HepG2 (cell line): ENCODE measurements around the gene EPHA6. TPM values are rescaled to one million over a fixed set of nuclear protein-coding genes. Genes with fewer than 3 reads are reported as not detected.
A peak's percentile ranks its signal among the peaks of the same experiment; 100 is the strongest.

Source experiments
- ATAC-seq: fragments of 200-7000 bp; cut with Tn5 transposase; 3 replicates; pipeline ENCODE4 v1.9.1; 2020; ENCODE audit warnings: mild to moderate bottlenecking, moderate library complexity
- BruUV-seq: library from RNA; stranded (reverse); fragments of 400-500 nt; replicated peaks from 2 replicates; lab custom pipeline; 2021; lab: Mats Ljungman, UMichigan
- CTCF ChIA-PET: fragments of 300-600 bp; formaldehyde crosslinking; extraction: SDS; loops from one replicate; lab custom pipeline; 2021; ENCODE audit warnings: low total read pairs, inconsistent platforms, low intra/inter-chr PET ratio; lab: Yijun Ruan, JAX
- POLR2A ChIA-PET: fragments of 350-600 bp; sonication (Branson Sonifier 250); formaldehyde crosslinking; loops from one replicate; lab custom pipeline; 2020; ENCODE audit warnings: antibody characterized with exemption, inconsistent platforms; lab: Yijun Ruan, JAX
- DNase-seq: peaks from one replicate; pipeline ENCODE4 v3.0.0-alpha.2; 2015; ENCODE audit warnings: low spot score
- FAIRE-seq: peaks from 3 replicates; lab custom pipeline; 2011; peaks lifted over from hg19 to GRCh38; lab: Jason Lieb, UNC
- H2AFZ ChIP-seq: one replicate; pipeline ENCODE4 v1.6.1; 2011; ENCODE audit warnings: low read length, inconsistent platforms
- H3K27ac ChIP-seq: fragments of 300-600 bp; 3 replicates; pipeline ENCODE4 v1.8.0; 2011; ENCODE audit warnings: mixed run types, mild to moderate bottlenecking, mixed read lengths, low read length, inconsistent platforms; ENCODE audit not compliant: insufficient read depth; ENCODE audit errors: extremely low read length
- H3K27me3 ChIP-seq, 2 experiments: fragments of 200-600 bp in 1 of 2; 2 replicates in 1 of 2; 3 replicates in 1 of 2; pipeline versions ENCODE4 v1.6.0 to v1.8.0; 2011; ENCODE audit warnings: low read length in 2 of 2, mild to moderate bottlenecking in 2 of 2, moderate library complexity in 2 of 2, inconsistent platforms in 1 of 2; ENCODE audit not compliant: insufficient read depth in 2 of 2, control insufficient read depth in 1 of 2
- H3K36me3 ChIP-seq, 2 experiments: fragments of 200-600 bp in 1 of 2; replicated peaks in 1 of 2; 2 replicates in 1 of 2; 3 replicates in 1 of 2; pipeline versions ENCODE4 v1.5.1 to v1.8.0; 2011; ENCODE audit warnings: low read length in 2 of 2, inconsistent platforms in 1 of 2; ENCODE audit not compliant: insufficient read depth in 2 of 2, control insufficient read depth in 1 of 2
- H3K4me1 ChIP-seq: 2 replicates; pipeline ENCODE4 v1.5.1; 2012; ENCODE audit warnings: low read length, inconsistent platforms; ENCODE audit not compliant: insufficient read depth
- H3K4me2 ChIP-seq: 2 replicates; pipeline ENCODE4 v1.6.0; 2011; ENCODE audit warnings: low read depth, low read length, inconsistent platforms
- H3K4me3 ChIP-seq, 3 experiments: fragments of 200-600 bp in 1 of 3; sonication (generic), shearing (Covaris generic) in 1 of 3; replicated peaks in 1 of 3; 2 replicates each; pipeline ENCODE4 v1.5.1; 2011 to 2016; ENCODE audit warnings: low read length in 3 of 3, inconsistent platforms in 2 of 3, low read depth in 2 of 3, mild to moderate bottlenecking in 2 of 3, control low read depth in 1 of 3, mixed read lengths in 1 of 3; ENCODE audit not compliant: insufficient read depth in 1 of 3
- H3K79me2 ChIP-seq: one replicate; pipeline ENCODE4 v1.6.1; 2011; ENCODE audit warnings: low read length, inconsistent platforms; ENCODE audit not compliant: insufficient read depth
- H3K9ac ChIP-seq: 2 replicates; pipeline ENCODE4 v1.6.0; 2011; ENCODE audit warnings: mild to moderate bottlenecking, low read depth, low read length, inconsistent platforms; ENCODE audit not compliant: insufficient read depth
- H3K9me3 ChIP-seq: 2 replicates; pipeline ENCODE4 v1.5.1; 2012; ENCODE audit warnings: mild to moderate bottlenecking, low read length
- H4K20me1 ChIP-seq: 2 replicates; pipeline ENCODE4 v1.6.0; 2011; ENCODE audit warnings: inconsistent platforms, mild to moderate bottlenecking, low read length, moderate library complexity; ENCODE audit not compliant: insufficient read depth
- ETS1 ChIP-seq: sonication (generic); formaldehyde crosslinking; IDR thresholded peaks from 2 replicates; pipeline ENCODE4 v1.4.0; 2020; ENCODE audit warnings: missing genetic modification reagents
- HNF4G ChIP-seq, 2 experiments: sonication (generic) in 1 of 2; formaldehyde crosslinking in 1 of 2; IDR thresholded peaks; 2 replicates each; pipeline versions ENCODE4 v1.4.0 to v1.6.1; 2011 to 2020; ENCODE audit warnings: borderline replicate concordance in 2 of 2, low read depth in 2 of 2, mild to moderate bottlenecking in 2 of 2, low read length in 1 of 2, missing genetic modification reagents in 1 of 2, moderate library complexity in 1 of 2
- MED13 ChIP-seq: sonication (generic); formaldehyde crosslinking; IDR thresholded peaks from 2 replicates; pipeline ENCODE4 v1.5.0; 2020; ENCODE audit warnings: missing genetic modification reagents
- RARA ChIP-seq: IDR thresholded peaks from 2 replicates; pipeline ENCODE4 v1.6.1; 2016; ENCODE audit warnings: missing genetic modification reagents, missing compliant biosample characterization
- ZNF354B ChIP-seq: sonication (generic); formaldehyde crosslinking; IDR thresholded peaks from 2 replicates; pipeline ENCODE4 v1.8.0; 2022; ENCODE audit warnings: mild to moderate bottlenecking, missing genetic modification reagents
- ZNF546 ChIP-seq: sonication (generic); formaldehyde crosslinking; conservative IDR thresholded peaks from 2 replicates; pipeline ENCODE4 v1.8.1; 2023; ENCODE audit warnings: mild to moderate bottlenecking, missing genetic modification reagents
- WGBS: methylation state at CpG from one replicate; pipeline ENCODE4 v1.1.6; 2017; ENCODE audit warnings: low lambda C conversion rate; 5-methylcytosine and 5-hydroxymethylcytosine counted together
- in situ Hi-C: cut with HindIII; loops from 2 replicates; pipeline ENCODE4 v1.10.0; 2017; ENCODE audit warnings: low pct_unique_long_range_greater_than_20kb; ENCODE audit not compliant: extremely low pct_ligation_motif_present
- intact Hi-C: fragments of 100-400 bp; cut with micrococcal nuclease; formaldehyde crosslinking; loops from one replicate; pipeline ENCODE4 v1.10.0; 2022; ENCODE audit not compliant: unreplicated experiment
- polyA plus RNA-seq, 8 experiments: library from polyadenylated mRNA; depleted of rRNA in 3 of 8; stranded (reverse) in 7 of 8; unstranded in 1 of 8; fragments of >200 nt; fragmentation: Illumina TruSeq in 4 of 8; extraction: Trizol in 4 of 8; gene quantifications; 2 replicates each; pipeline versions ENCODE4 v1.2.1 to v1.2.3, GENCODE V29; 2011 to 2016; ENCODE audit warnings: low read depth in 4 of 8, missing spikeins in 1 of 8, mixed read lengths in 1 of 8; ENCODE audit not compliant: insufficient read depth in 1 of 8
- total RNA-seq, 5 experiments: library from RNA; depleted of rRNA; stranded (reverse); fragments of >200 nt; fragmentation: Illumina TruSeq; extraction: Trizol; gene quantifications; 2 replicates each; pipeline ENCODE4 v1.2.3, GENCODE V29; 2016; ENCODE audit warnings: low read depth in 1 of 5

EPHA6 gene
- total and polyA plus RNA-seq, 2 of the 13 experiments (the other 11 are each of a cell fraction or from before 2014, with no cell fraction given), result not detected

DNA sequence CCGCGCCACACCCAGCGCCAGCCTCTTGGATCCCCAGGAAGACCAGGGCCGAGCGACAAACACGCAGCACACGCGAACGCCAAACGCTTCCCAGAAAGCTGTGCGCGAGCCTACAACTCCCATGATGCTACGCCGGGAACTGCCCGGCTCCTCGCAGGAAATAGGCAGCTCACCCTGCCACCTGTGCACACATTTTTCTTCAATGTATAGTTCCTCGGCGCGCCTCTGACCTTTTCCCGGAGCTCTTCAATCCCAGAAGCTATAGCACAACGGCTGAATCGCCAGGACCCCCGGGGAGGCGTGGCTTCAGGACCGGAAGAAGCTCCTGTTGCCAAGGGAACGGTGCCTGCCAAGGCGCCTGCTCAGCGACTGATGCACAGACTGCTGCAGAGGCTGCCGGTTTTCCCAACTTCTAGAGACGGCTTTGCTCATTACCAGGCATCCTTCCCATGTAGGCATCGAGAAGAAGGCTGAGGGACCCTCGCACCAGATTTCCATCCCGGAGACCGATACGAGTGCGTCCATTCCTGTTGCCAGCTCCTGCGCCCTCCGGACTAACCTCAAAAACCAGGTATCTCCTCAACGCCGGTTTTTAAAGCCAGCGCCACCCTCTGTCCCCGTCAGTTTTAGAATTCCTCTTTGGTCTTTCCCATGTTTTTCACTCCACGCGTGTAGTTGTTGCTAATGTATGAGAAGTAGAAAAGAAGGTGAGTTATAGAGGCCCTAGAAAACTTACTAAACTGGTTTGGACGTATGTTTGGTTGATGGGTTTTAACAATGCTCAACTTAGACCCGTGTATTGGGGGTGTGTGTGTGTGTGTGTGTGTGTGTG, 950.2 kb downstream of the EPHA6 start, which contains the start of gene ARL6 (continued):
- no peak for TF ChIP-seq RARA
- no peak for TF ChIP-seq ZNF546
- TF ChIP-seq ETS1 (CRISPR knock-in tag), result no peak
- TF ChIP-seq ZNF354B (CRISPR knock-in tag), result no peak
- no peak for TF ChIP-seq HNF4G (IDR thresholded peaks at IDR 0.05; ENCODE audit: borderline replicate concordance, low read depth, low read length)
- no peak for TF ChIP-seq HNF4G (CRISPR knock-in tag; IDR thresholded peaks at IDR 0.05; ENCODE audit: borderline replicate concordance, low read depth)

GRCh38 chr3:97765336-97765735, 950.9 kb downstream of the EPHA6 start:
- Histone ChIP-seq H3K9me3 (no peaks in the 10 kb centered on the region), H3K9ac (peak overlapping the region; percentile 12; the same call in 1 of the 2 replicates), H3K27ac (no peak overlapping the region), H3K4me3 (peak overlapping the region; percentile 70 to 87 (median 78); a peak in 5 of 6 replicates), H2AFZ (peak overlapping the region; percentile 97), H3K4me2 (peak overlapping the region; percentile 74), H3K36me3 (no peaks in the 10 kb centered on the region), H3K27me3 (no peaks in the 10 kb centered on the region; a peak in 3 of 5 replicates), H3K4me1 (peaks cover 27% of the 10 kb centered on the region), H3K79me2 (peaks cover 2% of the 10 kb centered on the region), H4K20me1 (no peaks in the 10 kb centered on the region)
- ATAC-seq (peak; percentile 2; the same call in 1 of the 3 replicates), FAIRE-seq (no peak), DNase-seq (no peak)
- 2% methylated on average over 2 of the region's 2 CpGs for WGBS
- intact Hi-C loops, result loop anchor here (10.0 kb wide), 1 partner anchor 759 kb away; the partner anchor contains the start of gene CLDND1
- TF ChIP-seq MED13 (CRISPR knock-in tag), result no peak
- in situ Hi-C loops, result no loop called here
- ChIA-PET POLR2A (no interaction called here), CTCF (no interaction called here)
- BruUV-seq, result TSS peak; percentile 36
